ENCODE measurements around the gene DHCR7.

DNA sequence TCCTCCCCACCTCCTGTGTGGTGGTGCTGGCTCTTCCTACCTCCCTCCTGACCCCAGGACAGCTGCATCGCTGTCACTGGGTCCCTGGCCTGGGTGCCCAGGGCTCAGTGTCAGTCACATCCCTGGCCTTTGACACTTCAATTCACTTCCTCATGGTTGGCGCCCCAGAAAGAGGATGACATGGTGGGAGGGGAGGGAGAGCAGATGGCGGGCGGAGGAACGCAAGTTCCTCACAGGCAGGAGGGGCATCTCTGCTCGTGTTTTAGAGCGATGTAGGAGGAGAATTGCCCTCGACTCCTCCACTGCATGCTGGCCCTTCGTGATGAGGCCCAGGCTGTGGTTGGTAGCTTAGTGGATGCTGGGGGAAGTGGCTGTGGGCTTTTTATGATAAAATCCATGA lies 43.7 kb upstream of the DHCR7 start:
- TF ChIP-seq CTCF (IDR thresholded peaks at IDR 0.05) (no peak), POLR2A (IDR thresholded peaks at IDR 0.05) (no peak)
